Measurements from ENCODE around the gene EFCAB8.

Gene EFCAB8

GRCh38 chr20:32909896-32910571 lies 51.3 kb downstream of the EFCAB8 start:
- TF ChIP-seq ZFP30 (CRISPR knock-in tag; IDR thresholded peaks at IDR 0.05) (no peak), SNAI2 (CRISPR knock-in tag; IDR thresholded peaks at IDR 0.05) (no peak), TOX (CRISPR knock-in tag; IDR thresholded peaks at IDR 0.05; ENCODE audit: borderline replicate concordance) (no peak), PPARA (CRISPR knock-in tag; IDR thresholded peaks at IDR 0.05; ENCODE audit: borderline replicate concordance) (no peak), ZNF565 (CRISPR knock-in tag; conservative IDR thresholded peaks at IDR 0.05; ENCODE audit: low read depth) (no peak), RARB (CRISPR knock-in tag; IDR thresholded peaks at IDR 0.05) (no peak), ZC3H10 (CRISPR knock-in tag; IDR thresholded peaks at IDR 0.05) (no peak), ZFP3 (CRISPR knock-in tag; IDR thresholded peaks at IDR 0.05) (no peak), TCF4 (CRISPR knock-in tag; IDR thresholded peaks at IDR 0.05; ENCODE audit: borderline replicate concordance) (no peak), BACH2 (CRISPR knock-in tag; IDR thresholded peaks at IDR 0.05; ENCODE audit: borderline replicate concordance) (no peak), ZNF8 (CRISPR knock-in tag; IDR thresholded peaks at IDR 0.05) (no peak), TSHZ2 (CRISPR knock-in tag; IDR thresholded peaks at IDR 0.05) (no peak), OSR1 (CRISPR knock-in tag; IDR thresholded peaks at IDR 0.05) (no peak), ZNF70 (CRISPR knock-in tag; IDR thresholded peaks at IDR 0.05) (no peak), ARNTL (CRISPR knock-in tag; IDR thresholded peaks at IDR 0.05; ENCODE audit: borderline replicate concordance, low read depth) (no peak)
- TF ChIP-seq, protein P1, sequence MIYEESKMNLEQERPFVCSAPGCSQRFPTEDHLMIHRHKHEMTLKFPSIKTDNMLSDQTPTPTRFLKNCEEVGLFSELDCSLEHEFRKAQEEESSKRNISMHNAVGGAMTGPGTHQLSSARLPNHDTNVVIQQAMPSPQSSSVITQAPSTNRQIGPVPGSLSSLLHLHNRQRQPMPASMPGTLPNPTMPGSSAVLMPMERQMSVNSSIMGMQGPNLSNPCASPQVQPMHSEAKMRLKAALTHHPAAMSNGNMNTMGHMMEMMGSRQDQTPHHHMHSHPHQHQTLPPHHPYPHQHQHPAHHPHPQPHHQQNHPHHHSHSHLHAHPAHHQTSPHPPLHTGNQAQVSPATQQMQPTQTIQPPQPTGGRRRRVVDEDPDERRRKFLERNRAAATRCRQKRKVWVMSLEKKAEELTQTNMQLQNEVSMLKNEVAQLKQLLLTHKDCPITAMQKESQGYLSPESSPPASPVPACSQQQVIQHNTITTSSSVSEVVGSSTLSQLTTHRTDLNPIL (CRISPR knock-in tag; IDR thresholded peaks at IDR 0.05; ENCODE audit: low read depth) = no peak
- TF ChIP-seq, protein P2, sequence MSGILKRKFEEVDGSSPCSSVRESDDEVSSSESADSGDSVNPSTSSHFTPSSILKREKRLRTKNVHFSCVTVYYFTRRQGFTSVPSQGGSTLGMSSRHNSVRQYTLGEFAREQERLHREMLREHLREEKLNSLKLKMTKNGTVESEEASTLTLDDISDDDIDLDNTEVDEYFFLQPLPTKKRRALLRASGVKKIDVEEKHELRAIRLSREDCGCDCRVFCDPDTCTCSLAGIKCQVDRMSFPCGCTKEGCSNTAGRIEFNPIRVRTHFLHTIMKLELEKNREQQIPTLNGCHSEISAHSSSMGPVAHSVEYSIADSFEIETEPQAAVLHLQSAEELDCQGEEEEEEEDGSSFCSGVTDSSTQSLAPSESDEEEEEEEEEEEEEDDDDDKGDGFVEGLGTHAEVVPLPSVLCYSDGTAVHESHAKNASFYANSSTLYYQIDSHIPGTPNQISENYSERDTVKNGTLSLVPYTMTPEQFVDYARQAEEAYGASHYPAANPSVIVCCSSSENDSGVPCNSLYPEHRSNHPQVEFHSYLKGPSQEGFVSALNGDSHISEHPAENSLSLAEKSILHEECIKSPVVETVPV (CRISPR knock-in tag; IDR thresholded peaks at IDR 0.05) = no peak
- no peak for ATAC-seq

- TF ChIP-seq ZFP30 (CRISPR knock-in tag; IDR thresholded peaks at IDR 0.05) (no peak), SNAI2 (CRISPR knock-in tag; IDR thresholded peaks at IDR 0.05) (no peak), ZNF70 (CRISPR knock-in tag; IDR thresholded peaks at IDR 0.05) (no peak), ARNTL (CRISPR knock-in tag; IDR thresholded peaks at IDR 0.05; ENCODE audit: borderline replicate concordance, low read depth) (no peak), ZC3H10 (CRISPR knock-in tag; IDR thresholded peaks at IDR 0.05) (no peak), ISL1 (CRISPR knock-in tag; IDR thresholded peaks at IDR 0.05) (no peak), CSDC2 (CRISPR knock-in tag; IDR thresholded peaks at IDR 0.05) (no peak), RARB (CRISPR knock-in tag; IDR thresholded peaks at IDR 0.05) (no peak), OSR1 (CRISPR knock-in tag; IDR thresholded peaks at IDR 0.05) (no peak), ZFP3 (CRISPR knock-in tag; IDR thresholded peaks at IDR 0.05) (no peak)
- TF ChIP-seq, protein P2 (CRISPR knock-in tag; IDR thresholded peaks at IDR 0.05) = no peak
- no peak for ATAC-seq
Measured at GRCh38 chr20:32911355-32911754, 52.6 kb downstream of the EFCAB8 start.

- no peak for TF ChIP-seq ZNF565 (CRISPR knock-in tag; conservative IDR thresholded peaks at IDR 0.05; ENCODE audit: low read depth)
- TF ChIP-seq, protein P2 (CRISPR knock-in tag; IDR thresholded peaks at IDR 0.05) = no peak
- no peak for TF ChIP-seq OSR1 (CRISPR knock-in tag; IDR thresholded peaks at IDR 0.05)
- no peak for TF ChIP-seq POU6F1 (CRISPR knock-in tag; IDR thresholded peaks at IDR 0.05; ENCODE audit: borderline replicate concordance, low read depth)
- no peak for ATAC-seq
Measured at GRCh38 chr20:32912688-32913087, 54.0 kb downstream of the EFCAB8 start.

Measured in SK-N-SH treated with all-trans-retinoic acid at 6 μM for 48 hours (cell line).